Skeletal muscle satellite cell (primary cell): Measurements from ENCODE around the gene PGM5. TPM values are rescaled to one million over a fixed set of nuclear protein-coding genes. Genes with fewer than 3 reads are reported as not detected.
"Not testable (repeated sequence)": the region's sequence is repeated elsewhere in the genome, so short reads cannot be mapped to it uniquely, and the experiment has no call there.

Experiments used
- H3K27me3 ChIP-seq: 2 replicates; pipeline ENCODE4 v1.7.0; 2013; ENCODE audit warnings: low read length; ENCODE audit not compliant: control insufficient read depth, insufficient read depth
- H3K36me3 ChIP-seq: 2 replicates; pipeline ENCODE4 v1.7.0; 2013; ENCODE audit warnings: mild to moderate bottlenecking, control low read depth, low read length; ENCODE audit not compliant: insufficient read depth
- H3K4me1 ChIP-seq: 2 replicates; pipeline ENCODE4 v1.7.0; 2013; ENCODE audit warnings: low read length; ENCODE audit not compliant: control insufficient read depth, insufficient read depth
- H3K4me2 ChIP-seq: 2 replicates; pipeline ENCODE4 v1.7.0; 2013; ENCODE audit warnings: mild to moderate bottlenecking, low read length
- H3K4me3 ChIP-seq: 2 replicates; pipeline ENCODE4 v1.7.0; 2013; ENCODE audit warnings: low read length
- H3K9ac ChIP-seq: 2 replicates; pipeline ENCODE4 v1.7.0; 2013; ENCODE audit warnings: mild to moderate bottlenecking, low read depth, low read length, moderate library complexity
- H3K9me3 ChIP-seq: replicated peaks from 2 replicates; pipeline ENCODE4 v1.7.0; 2013; ENCODE audit warnings: mild to moderate bottlenecking, control low read depth, low read length
- total RNA-seq: library from RNA; depleted of rRNA; stranded (reverse); fragments of >200 nt; gene quantifications from 2 replicates; pipeline ENCODE4 v1.2.3, GENCODE V29; 2012; rRNA removed

PGM5 gene
- 2.2 TPM in 1 of 2 replicates, not detected in the other for total RNA-seq

GRCh38 chr9:68356380-68357118 lies at the start of gene PGM5:
Gene PGM5 (plus strand): TSS chr9:68356611. CDS start chr9:68357128, 517 bp downstream.
- not testable (repeated sequence) for H3K27me3 ChIP-seq, H3K36me3 ChIP-seq, H3K4me1 ChIP-seq, H3K9ac ChIP-seq, H3K9me3 ChIP-seq
- peak within 1 kb of the TSS; percentile 74 for H3K4me2 ChIP-seq
- H3K4me3 ChIP-seq, result peak within 1 kb of the TSS; percentile 60

- H3K4me3 ChIP-seq, H3K36me3 ChIP-seq, H3K4me1 ChIP-seq, H3K27me3 ChIP-seq, H3K4me2 ChIP-seq, H3K9ac ChIP-seq, H3K9me3 ChIP-seq: not testable (repeated sequence)
These were observed 49.3 kb upstream of the PGM5 start for GRCh38 chr9:68307127-68307526.

GRCh38 chr9:68307654-68308053 lies 48.8 kb upstream of the PGM5 start:
- not testable (repeated sequence) for H3K4me2 ChIP-seq, H3K27me3 ChIP-seq, H3K9ac ChIP-seq, H3K36me3 ChIP-seq, H3K9me3 ChIP-seq, H3K4me1 ChIP-seq, H3K4me3 ChIP-seq

- H3K4me2 ChIP-seq, H3K4me1 ChIP-seq, H3K27me3 ChIP-seq, H3K9ac ChIP-seq, H3K36me3 ChIP-seq, H3K9me3 ChIP-seq, H3K4me3 ChIP-seq: not testable (repeated sequence)
These were observed 45.2 kb upstream of the PGM5 start for GRCh38 chr9:68311208-68311607.

GRCh38 chr9:68318209-68318608 lies 38.2 kb upstream of the PGM5 start:
- H3K4me3 ChIP-seq, H3K4me1 ChIP-seq, H3K4me2 ChIP-seq, H3K9me3 ChIP-seq, H3K27me3 ChIP-seq, H3K9ac ChIP-seq, H3K36me3 ChIP-seq: not testable (repeated sequence)

- not testable (repeated sequence) for H3K9ac ChIP-seq, H3K36me3 ChIP-seq, H3K27me3 ChIP-seq, H3K4me3 ChIP-seq, H3K9me3 ChIP-seq, H3K4me1 ChIP-seq, H3K4me2 ChIP-seq
These were observed 32.7 kb upstream of the PGM5 start for GRCh38 chr9:68323749-68324148.

- H3K36me3 ChIP-seq, H3K9me3 ChIP-seq, H3K9ac ChIP-seq, H3K4me3 ChIP-seq, H3K27me3 ChIP-seq, H3K4me2 ChIP-seq, H3K4me1 ChIP-seq: not testable (repeated sequence)
These were observed 31.9 kb upstream of the PGM5 start for GRCh38 chr9:68324518-68324917.

- not testable (repeated sequence) for H3K4me1 ChIP-seq, H3K9me3 ChIP-seq, H3K36me3 ChIP-seq, H3K4me2 ChIP-seq, H3K4me3 ChIP-seq, H3K9ac ChIP-seq, H3K27me3 ChIP-seq
These were observed 27.3 kb upstream of the PGM5 start for GRCh38 chr9:68329106-68329505.

GRCh38 chr9:68330531-68331173 lies 25.8 kb upstream of the PGM5 start:
- not testable (repeated sequence) for H3K27me3 ChIP-seq, H3K9me3 ChIP-seq, H3K4me2 ChIP-seq, H3K4me3 ChIP-seq, H3K4me1 ChIP-seq, H3K9ac ChIP-seq, H3K36me3 ChIP-seq

GRCh38 chr9:68332122-68332521 lies 24.3 kb upstream of the PGM5 start:
- not testable (repeated sequence) for H3K9me3 ChIP-seq, H3K4me3 ChIP-seq, H3K9ac ChIP-seq, H3K4me1 ChIP-seq, H3K4me2 ChIP-seq, H3K27me3 ChIP-seq, H3K36me3 ChIP-seq

- H3K27me3 ChIP-seq, H3K4me3 ChIP-seq, H3K9me3 ChIP-seq, H3K9ac ChIP-seq, H3K4me1 ChIP-seq, H3K4me2 ChIP-seq, H3K36me3 ChIP-seq: not testable (repeated sequence)
These were observed 20.5 kb upstream of the PGM5 start for GRCh38 chr9:68335935-68336334.

GRCh38 chr9:68336639-68337339 lies 19.6 kb upstream of the PGM5 start:
- H3K27me3 ChIP-seq, H3K36me3 ChIP-seq, H3K4me1 ChIP-seq, H3K4me3 ChIP-seq, H3K9me3 ChIP-seq, H3K9ac ChIP-seq, H3K4me2 ChIP-seq: not testable (repeated sequence)
